ENCODE data around the gene GJA8. TPM values are rescaled to one million over a fixed set of nuclear protein-coding genes. Genes with fewer than 3 reads are reported as not detected.
"Not testable (repeated sequence)": the region's sequence is repeated elsewhere in the genome, so short reads cannot be mapped to it uniquely, and the experiment has no call there.

Gene GJA8
- polyA plus RNA-seq, 3 donors: not detected

DNA sequence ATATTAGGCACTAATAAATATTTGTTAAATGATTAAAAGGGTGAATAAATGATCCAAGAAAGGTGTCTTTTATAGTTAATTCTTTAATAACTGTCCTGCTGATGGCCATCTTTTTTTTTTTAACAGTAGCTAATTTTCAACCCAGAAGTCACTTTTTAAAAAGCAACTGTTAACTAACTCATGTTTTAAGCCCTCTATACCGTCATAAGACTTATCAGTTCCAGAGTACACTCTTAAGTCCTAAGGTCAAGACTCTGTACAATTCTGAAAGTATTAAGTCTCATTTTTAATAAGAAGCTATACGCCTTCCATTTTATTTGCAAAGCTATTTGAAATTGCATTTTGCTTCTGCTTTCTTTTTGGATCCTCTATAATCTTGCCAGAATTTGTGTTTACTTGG lies 28.5 kb downstream of the GJA8 start:
- intact Hi-C loops (cut with micrococcal nuclease); H3K27ac ChIP-seq (ENCODE audit: low read depth in 1 of 2, low read length in 2 of 2); H3K27me3 ChIP-seq (ENCODE audit: control insufficient read depth in 2 of 2, insufficient read depth in 2 of 2, low read length in 2 of 2); H3K27me3 Mint-ChIP-seq (ENCODE audit: low read depth in 3 of 3); H3K79me2 ChIP-seq (ENCODE audit: insufficient read depth, low read length); H3K9me3 ChIP-seq (replicated peaks in 1 of 2; ENCODE audit: control insufficient read depth in 1 of 2, insufficient read depth in 1 of 2, low read length in 2 of 2); H4K20me1 ChIP-seq (ENCODE audit: insufficient read depth, low read length); H3K27ac Mint-ChIP-seq; H3K36me3 Mint-ChIP-seq; H2AFZ ChIP-seq (ENCODE audit: insufficient read depth, low read depth, low read length, poor library complexity, severe bottlenecking); H3K36me3 ChIP-seq (replicated peaks in 1 of 2; ENCODE audit: control insufficient read depth in 1 of 2, insufficient read depth in 2 of 2, low read length in 2 of 2); H3K4me3 Mint-ChIP-seq; H3K9me3 Mint-ChIP-seq; H3K9ac ChIP-seq (ENCODE audit: insufficient read depth, low read length, poor library complexity, severe bottlenecking); H3K4me3 ChIP-seq (replicated peaks in 1 of 3; ENCODE audit: low read depth in 2 of 3, low read length in 3 of 3); DNase-seq; H3K4me2 ChIP-seq (replicated peaks; ENCODE audit: extremely low read depth, low read length, poor library complexity, severe bottlenecking): not testable (repeated sequence)
- H3K4me1 ChIP-seq (ENCODE audit: control insufficient read depth in 1 of 2, insufficient read depth in 2 of 2, low read length in 2 of 2): peaks cover 3 to 12% of the 10 kb centered on the region in 2 donors
- H3K4me1 Mint-ChIP-seq: peaks cover 12% of the 10 kb centered on the region
- WGBS (ENCODE audit: insufficient coverage): no CpG with 5 or more reads among the region's 2 CpGs

GRCh38 chr1:147935296-147935695 lies 32.7 kb downstream of the GJA8 start:
- H3K4me2 ChIP-seq (replicated peaks; ENCODE audit: extremely low read depth, low read length, poor library complexity, severe bottlenecking); H3K27me3 Mint-ChIP-seq (ENCODE audit: low read depth in 3 of 3); H3K79me2 ChIP-seq (ENCODE audit: insufficient read depth, low read length); H4K20me1 ChIP-seq (ENCODE audit: insufficient read depth, low read length); DNase-seq; H2AFZ ChIP-seq (ENCODE audit: insufficient read depth, low read depth, low read length, poor library complexity, severe bottlenecking); H3K27ac ChIP-seq (ENCODE audit: low read depth in 1 of 2, low read length in 2 of 2); H3K9ac ChIP-seq (ENCODE audit: insufficient read depth, low read length, poor library complexity, severe bottlenecking); H3K4me1 Mint-ChIP-seq; H3K27ac Mint-ChIP-seq; H3K4me3 Mint-ChIP-seq; H3K27me3 ChIP-seq (ENCODE audit: control insufficient read depth in 2 of 2, insufficient read depth in 2 of 2, low read length in 2 of 2); H3K4me1 ChIP-seq (ENCODE audit: control insufficient read depth in 1 of 2, insufficient read depth in 2 of 2, low read length in 2 of 2); H3K36me3 ChIP-seq (replicated peaks in 1 of 2; ENCODE audit: control insufficient read depth in 1 of 2, insufficient read depth in 2 of 2, low read length in 2 of 2); H3K9me3 ChIP-seq (replicated peaks in 1 of 2; ENCODE audit: control insufficient read depth in 1 of 2, insufficient read depth in 1 of 2, low read length in 2 of 2); intact Hi-C loops (cut with micrococcal nuclease); H3K4me3 ChIP-seq (replicated peaks in 1 of 3; ENCODE audit: low read depth in 2 of 3, low read length in 3 of 3); H3K9me3 Mint-ChIP-seq: not testable (repeated sequence)
- WGBS (ENCODE audit: insufficient coverage): no CpG with 5 or more reads among the region's 3 CpGs
- H3K36me3 Mint-ChIP-seq: peaks cover 13 to 16% of the 10 kb centered on the region in 2 donors

GRCh38 chr1:147940456-147940855 lies 37.9 kb downstream of the GJA8 start:
- H3K27ac Mint-ChIP-seq; DNase-seq; H2AFZ ChIP-seq (ENCODE audit: insufficient read depth, low read depth, low read length, poor library complexity, severe bottlenecking); intact Hi-C loops (cut with micrococcal nuclease); H3K27me3 ChIP-seq (ENCODE audit: control insufficient read depth in 2 of 2, insufficient read depth in 2 of 2, low read length in 2 of 2); H3K9ac ChIP-seq (ENCODE audit: insufficient read depth, low read length, poor library complexity, severe bottlenecking); H3K79me2 ChIP-seq (ENCODE audit: insufficient read depth, low read length); H3K4me1 ChIP-seq (ENCODE audit: control insufficient read depth in 1 of 2, insufficient read depth in 2 of 2, low read length in 2 of 2); H3K9me3 ChIP-seq (replicated peaks in 1 of 2; ENCODE audit: control insufficient read depth in 1 of 2, insufficient read depth in 1 of 2, low read length in 2 of 2); H3K4me2 ChIP-seq (replicated peaks; ENCODE audit: extremely low read depth, low read length, poor library complexity, severe bottlenecking); H3K4me1 Mint-ChIP-seq; H3K4me3 ChIP-seq (replicated peaks in 1 of 3; ENCODE audit: low read depth in 2 of 3, low read length in 3 of 3); H3K27me3 Mint-ChIP-seq (ENCODE audit: low read depth in 3 of 3); H3K4me3 Mint-ChIP-seq; H3K36me3 ChIP-seq (replicated peaks in 1 of 2; ENCODE audit: control insufficient read depth in 1 of 2, insufficient read depth in 2 of 2, low read length in 2 of 2); H4K20me1 ChIP-seq (ENCODE audit: insufficient read depth, low read length); H3K36me3 Mint-ChIP-seq; H3K9me3 Mint-ChIP-seq; H3K27ac ChIP-seq (ENCODE audit: low read depth in 1 of 2, low read length in 2 of 2): not testable (repeated sequence)
- no CpG with 5 or more reads among the region's 2 CpGs for WGBS (ENCODE audit: insufficient coverage)

- H3K36me3 ChIP-seq (replicated peaks in 1 of 2; ENCODE audit: control insufficient read depth in 1 of 2, insufficient read depth in 2 of 2, low read length in 2 of 2); H3K36me3 Mint-ChIP-seq; H3K27me3 Mint-ChIP-seq (ENCODE audit: low read depth in 3 of 3); H3K9me3 Mint-ChIP-seq; H3K79me2 ChIP-seq (ENCODE audit: insufficient read depth, low read length); DNase-seq; intact Hi-C loops (cut with micrococcal nuclease); H3K9ac ChIP-seq (ENCODE audit: insufficient read depth, low read length, poor library complexity, severe bottlenecking); H3K4me2 ChIP-seq (replicated peaks; ENCODE audit: extremely low read depth, low read length, poor library complexity, severe bottlenecking); H3K27me3 ChIP-seq (ENCODE audit: control insufficient read depth in 2 of 2, insufficient read depth in 2 of 2, low read length in 2 of 2); H3K4me3 Mint-ChIP-seq; H4K20me1 ChIP-seq (ENCODE audit: insufficient read depth, low read length); H3K27ac ChIP-seq (ENCODE audit: low read depth in 1 of 2, low read length in 2 of 2); H3K4me1 Mint-ChIP-seq; H3K27ac Mint-ChIP-seq; H3K9me3 ChIP-seq (replicated peaks in 1 of 2; ENCODE audit: control insufficient read depth in 1 of 2, insufficient read depth in 1 of 2, low read length in 2 of 2); H2AFZ ChIP-seq (ENCODE audit: insufficient read depth, low read depth, low read length, poor library complexity, severe bottlenecking); H3K4me1 ChIP-seq (ENCODE audit: control insufficient read depth in 1 of 2, insufficient read depth in 2 of 2, low read length in 2 of 2); H3K4me3 ChIP-seq (replicated peaks in 1 of 3; ENCODE audit: low read depth in 2 of 3, low read length in 3 of 3): not testable (repeated sequence)
- WGBS (ENCODE audit: insufficient coverage): no CpG with 5 or more reads among the region's 1 CpG
These were observed 40.0 kb downstream of the GJA8 start for GRCh38 chr1:147942563-147942962.
